BLaER1 treated with 17β-estradiol and CSF1 and Interleukin-3, amounts not matched to agents 10 nM and 100 nM (cell line): Measurements from ENCODE around the gene SMIM9.
"Not testable (repeated sequence)": the region's sequence is repeated elsewhere in the genome, so short reads cannot be mapped to it uniquely, and the experiment has no call there.

Experiments used
- H3K27ac ChIP-seq, 11 experiments: shearing (Covaris generic); formaldehyde crosslinking; 2 replicates each; pipeline ENCODE4 v1.8.1; 2022
- H3K27me3 ChIP-seq, 11 experiments: shearing (Covaris generic); formaldehyde crosslinking; 2 replicates each; pipeline ENCODE4 v1.8.1; 2022
- H3K36me3 ChIP-seq, 11 experiments: shearing (Covaris generic); formaldehyde crosslinking; 2 replicates each; pipeline ENCODE4 v1.8.1; 2022
- H3K4me1 ChIP-seq, 10 experiments: shearing (Covaris generic); formaldehyde crosslinking; 2 replicates each; pipeline ENCODE4 v1.8.1; 2022
- H3K4me2 ChIP-seq, 11 experiments: shearing (Covaris generic); formaldehyde crosslinking; 2 replicates each; pipeline ENCODE4 v1.8.1; 2022
- H3K4me3 ChIP-seq, 10 experiments: shearing (Covaris generic); formaldehyde crosslinking; 2 replicates each; pipeline ENCODE4 v1.8.1; 2022
- H3K9ac ChIP-seq, 11 experiments: shearing (Covaris generic); formaldehyde crosslinking; 2 replicates each; pipeline ENCODE4 v1.8.1; 2022
- H3K9me3 ChIP-seq, 11 experiments: shearing (Covaris generic); formaldehyde crosslinking; replicated peaks in 1 of 11; 2 replicates each; pipeline ENCODE4 v1.8.1; 2022
- H4K20me1 ChIP-seq, 11 experiments: shearing (Covaris generic); formaldehyde crosslinking; 2 replicates each; pipeline ENCODE4 v1.8.1; 2022
- Cebpa-rat ChIP-seq, 11 experiments: shearing (Covaris generic); IDR thresholded peaks; 2 replicates each; pipeline ENCODE4 v1.8.1; 2022

The SMIM9 gene

GRCh38 chrX:154834562-154834961 lies at the start of gene SMIM9:
Gene SMIM9, minus strand, starts transcription at chrX:154834662. Its CDS starts 3,806 bp downstream, at chrX:154830856.
- H3K4me2 ChIP-seq = no peak within 1 kb of the TSS
- peaks cover 65 to 91% (median 86%) of the 10 kb centered on the region in 11 experiments for H3K27me3 ChIP-seq
- H4K20me1 ChIP-seq = no peaks in the 10 kb centered on the region; a peak in 1 of 22 replicates
- no peak for TF ChIP-seq Cebpa-rat (IDR thresholded peaks at IDR 0.05)
- no peak within 1 kb of the TSS for H3K9ac ChIP-seq
- H3K27ac ChIP-seq = no peak within 1 kb of the TSS
- H3K4me3 ChIP-seq = no peak within 1 kb of the TSS
- H3K9me3 ChIP-seq = no peaks in the 10 kb centered on the region
- H3K4me1 ChIP-seq = peaks cover 0 to 5% (median 0%) of the 10 kb centered on the region in 10 experiments; a peak in 1 of 20 replicates
- H3K36me3 ChIP-seq = no peaks in the 10 kb centered on the region

GRCh38 chrX:154884069-154884468 lies 49.6 kb upstream of the SMIM9 start:
- H3K27ac ChIP-seq, H3K9ac ChIP-seq, H4K20me1 ChIP-seq, H3K4me2 ChIP-seq, H3K4me3 ChIP-seq, H3K36me3 ChIP-seq, H3K9me3 ChIP-seq, H3K4me1 ChIP-seq: not testable (repeated sequence)
- peaks cover 0 to 12% (median 1%) of the 10 kb centered on the region in 11 experiments; a peak in 7 of 22 replicates for H3K27me3 ChIP-seq

DNA sequence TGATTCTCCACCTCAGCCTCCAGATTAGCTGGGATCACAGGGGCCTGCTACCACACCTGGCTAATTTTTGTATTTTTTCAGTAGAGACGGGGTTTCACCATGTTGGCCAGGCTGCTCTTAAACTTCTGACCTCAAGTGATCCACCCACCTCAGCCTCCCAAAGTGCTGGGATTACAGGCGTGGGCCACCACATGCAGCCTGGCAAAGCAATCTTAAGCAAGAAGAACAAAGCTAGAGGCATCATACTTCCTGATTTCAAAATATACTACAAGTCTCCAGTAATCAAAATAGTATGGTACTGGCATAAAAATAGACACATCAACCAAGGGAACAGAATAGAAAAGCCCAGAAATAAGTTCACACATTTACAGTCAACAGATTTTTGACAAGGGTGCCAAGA lies 38.9 kb upstream of the SMIM9 start:
- no peaks in the 10 kb centered on the region for H4K20me1 ChIP-seq

DNA sequence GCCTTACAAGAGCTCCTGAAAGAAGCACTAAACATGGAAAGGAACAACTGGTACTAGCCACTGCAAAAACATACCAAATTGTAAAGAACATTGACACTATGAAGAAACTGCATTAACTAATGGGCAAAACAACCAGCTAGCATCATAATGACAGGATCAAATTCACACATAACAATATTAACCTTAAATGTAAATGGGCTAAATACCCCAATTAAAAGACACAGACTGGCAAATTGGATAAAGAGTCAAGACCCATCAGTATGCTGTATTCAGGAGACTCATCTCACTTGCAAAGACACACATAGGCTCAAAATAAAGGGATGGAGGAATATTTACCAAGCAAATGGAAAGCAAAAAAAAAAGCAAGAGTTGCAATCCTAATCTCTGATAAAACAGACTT lies 34.1 kb upstream of the SMIM9 start:
- H3K27me3 ChIP-seq = peaks cover 4 to 57% (median 28%) of the 10 kb centered on the region in 11 experiments; a peak in 17 of 22 replicates
- H3K9ac ChIP-seq, H3K4me1 ChIP-seq, H4K20me1 ChIP-seq, H3K4me2 ChIP-seq, H3K4me3 ChIP-seq, H3K36me3 ChIP-seq, H3K27ac ChIP-seq: not testable (repeated sequence)
- peaks cover 35 to 80% (median 58%) of the 10 kb centered on the region in 11 experiments for H3K9me3 ChIP-seq

More for the DNA sequence above, 38.9 kb upstream of the SMIM9 start:
- Histone ChIP-seq H3K4me1 (no peaks in the 10 kb centered on the region), H3K27ac (no peak overlapping the region), H3K9me3 (peaks cover 12 to 44% (median 26%) of the 10 kb centered on the region in 11 experiments), H3K9ac (no peak overlapping the region), H3K4me3 (no peak overlapping the region), H3K27me3 (peaks cover 0 to 45% (median 31%) of the 10 kb centered on the region in 11 experiments; a peak in 17 of 22 replicates), H3K36me3 (no peaks in the 10 kb centered on the region), H3K4me2 (no peak overlapping the region)
- TF ChIP-seq Cebpa-rat (IDR thresholded peaks at IDR 0.05) = no peak

DNA sequence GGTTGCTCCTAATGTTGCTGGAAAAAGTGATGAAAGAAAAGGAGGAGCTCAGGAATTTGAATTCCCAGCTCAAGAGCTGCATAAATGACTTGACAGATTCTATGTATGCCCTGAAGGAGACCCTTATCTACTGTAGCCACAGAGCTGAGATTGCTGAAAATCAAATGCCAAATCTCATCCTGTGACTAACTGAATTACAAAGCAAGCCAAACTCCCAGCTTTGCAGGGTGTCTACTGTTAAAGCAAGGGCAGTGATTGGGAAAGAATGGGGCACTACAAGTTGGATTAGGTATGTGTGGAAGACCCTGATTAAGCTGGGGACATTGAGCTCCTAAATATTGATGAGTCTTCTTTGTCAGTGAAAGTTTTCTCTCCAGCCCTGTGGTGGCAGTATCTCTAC lies 20.8 kb upstream of the SMIM9 start:
- Histone ChIP-seq H3K27me3 (peaks cover 17 to 70% (median 54%) of the 10 kb centered on the region in 11 experiments; a peak in 20 of 22 replicates), H3K4me1 (no peaks in the 10 kb centered on the region), H3K4me3 (no peak overlapping the region), H3K9me3 (peaks cover under 1 to 16% (median 3%) of the 10 kb centered on the region in 11 experiments; a peak in 15 of 22 replicates), H4K20me1 (no peaks in the 10 kb centered on the region; a peak in 1 of 22 replicates), H3K4me2 (no peak overlapping the region), H3K36me3 (no peaks in the 10 kb centered on the region; a peak in 1 of 22 replicates), H3K9ac (no peak overlapping the region), H3K27ac (no peak overlapping the region)
- TF ChIP-seq Cebpa-rat (IDR thresholded peaks at IDR 0.05) = no peak

GRCh38 chrX:154850957-154851611 lies 16.6 kb upstream of the SMIM9 start:
- Histone ChIP-seq H3K4me2 (no peak overlapping the region), H3K36me3 (no peaks in the 10 kb centered on the region), H3K4me3 (no peak overlapping the region), H3K27ac (no peak overlapping the region), H3K4me1 (no peaks in the 10 kb centered on the region), H3K27me3 (peaks cover 10 to 52% (median 35%) of the 10 kb centered on the region in 11 experiments; a peak in 19 of 22 replicates), H3K9me3 (peaks cover 16 to 32% (median 24%) of the 10 kb centered on the region in 11 experiments), H4K20me1 (no peaks in the 10 kb centered on the region), H3K9ac (no peak overlapping the region)
- no peak for TF ChIP-seq Cebpa-rat (IDR thresholded peaks at IDR 0.05)

GRCh38 chrX:154840856-154841255 lies 6.4 kb upstream of the SMIM9 start:
- no peaks in the 10 kb centered on the region for H3K36me3 ChIP-seq
- H3K27me3 ChIP-seq = peaks cover 25 to 42% (median 34%) of the 10 kb centered on the region in 11 experiments
- no peaks in the 10 kb centered on the region; a peak in 1 of 22 replicates for H4K20me1 ChIP-seq
- H3K4me2 ChIP-seq = no peak overlapping the region
- peaks cover 0 to 5% (median 0%) of the 10 kb centered on the region in 10 experiments; a peak in 1 of 20 replicates for H3K4me1 ChIP-seq
- no peaks in the 10 kb centered on the region for H3K9me3 ChIP-seq
- H3K9ac ChIP-seq = no peak overlapping the region
- no peak for TF ChIP-seq Cebpa-rat (IDR thresholded peaks at IDR 0.05)
- H3K27ac ChIP-seq = no peak overlapping the region
- H3K4me3 ChIP-seq = no peak overlapping the region

GRCh38 chrX:154836163-154836562 lies 1.7 kb upstream of the SMIM9 start:
- Histone ChIP-seq H3K4me3 (no peak overlapping the region), H3K36me3 (no peaks in the 10 kb centered on the region), H3K27me3 (peaks cover 55 to 87% (median 79%) of the 10 kb centered on the region in 11 experiments), H3K4me2 (no peak overlapping the region), H3K9me3 (no peaks in the 10 kb centered on the region), H4K20me1 (no peaks in the 10 kb centered on the region; a peak in 1 of 22 replicates), H3K4me1 (peaks cover 0 to 5% (median 0%) of the 10 kb centered on the region in 10 experiments; a peak in 1 of 20 replicates), H3K27ac (no peak overlapping the region), H3K9ac (no peak overlapping the region)
- TF ChIP-seq Cebpa-rat (IDR thresholded peaks at IDR 0.05) = no peak

DNA sequence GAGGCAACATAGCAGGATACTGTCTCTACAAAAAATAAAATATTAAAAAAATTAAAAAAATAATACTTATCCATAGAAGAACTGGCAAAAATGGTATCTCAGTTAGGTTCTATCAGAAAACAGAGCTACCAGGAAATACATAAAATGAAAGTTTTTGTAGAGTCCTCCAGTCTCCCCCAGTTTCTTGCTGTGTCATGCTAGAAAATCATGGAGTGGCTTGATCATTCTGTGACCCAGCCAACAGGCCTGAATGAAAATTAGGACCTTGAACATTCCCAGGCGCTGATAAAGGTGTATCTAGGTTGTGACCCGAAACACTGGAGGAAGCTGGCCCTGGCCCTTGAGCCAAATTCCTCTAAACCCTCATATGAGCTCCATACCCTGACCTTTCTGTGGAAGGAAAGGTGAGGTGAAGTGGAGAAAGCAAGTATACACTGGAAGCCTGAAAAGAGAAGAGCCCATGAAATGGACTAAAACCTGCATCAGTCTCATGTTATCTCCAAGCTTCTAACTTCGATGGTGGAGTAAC lies 652 bp downstream of the SMIM9 start:
- Histone ChIP-seq H3K9ac (no peak overlapping the region), H3K9me3 (no peaks in the 10 kb centered on the region), H3K27me3 (peaks cover 71 to 97% (median 92%) of the 10 kb centered on the region in 11 experiments), H3K4me3 (no peak overlapping the region), H3K4me2 (no peak overlapping the region), H3K27ac (no peak overlapping the region), H3K36me3 (no peaks in the 10 kb centered on the region), H3K4me1 (peaks cover 0 to 5% (median 0%) of the 10 kb centered on the region in 10 experiments; a peak in 1 of 20 replicates), H4K20me1 (no peaks in the 10 kb centered on the region; a peak in 1 of 22 replicates)
- no peak for TF ChIP-seq Cebpa-rat (IDR thresholded peaks at IDR 0.05)
